Esophagus (tissue), 2 donors: ENCODE measurements around the gene LHX1. TPM values are rescaled to one million over a fixed set of nuclear protein-coding genes. Genes with fewer than 3 reads are reported as not detected.

Experiments used
- H3K27ac ChIP-seq, 2 donors: one replicate each; pipeline ENCODE4 v1.5.1; 2013; ENCODE audit warnings: low read depth in 2 of 2, mild to moderate bottlenecking in 2 of 2, inconsistent platforms in 1 of 2, low read length in 1 of 2, moderate library complexity in 1 of 2
- H3K27me3 ChIP-seq, 2 donors: one replicate each; pipeline ENCODE4 v1.6.1; 2013; ENCODE audit warnings: low read length in 2 of 2, control low read depth in 1 of 2, mild to moderate bottlenecking in 1 of 2; ENCODE audit not compliant: insufficient read depth in 2 of 2, control insufficient read depth in 1 of 2
- H3K36me3 ChIP-seq, 2 donors: one replicate each; pipeline ENCODE4 v1.6.1; 2013; ENCODE audit warnings: low read length in 1 of 2; ENCODE audit not compliant: control insufficient read depth in 2 of 2, insufficient read depth in 2 of 2
- H3K4me1 ChIP-seq, 2 donors: one replicate each; pipeline ENCODE4 v1.6.1; 2013; ENCODE audit warnings: low read length in 1 of 2; ENCODE audit not compliant: control insufficient read depth in 2 of 2, insufficient read depth in 2 of 2
- H3K4me3 ChIP-seq, 2 donors: one replicate each; pipeline ENCODE4 v1.5.1; 2013; ENCODE audit warnings: low read length in 2 of 2, mild to moderate bottlenecking in 2 of 2, low read depth in 1 of 2, moderate library complexity in 1 of 2
- H3K9me3 ChIP-seq, 2 donors: one replicate each; pipeline ENCODE4 v1.6.1; 2013; ENCODE audit warnings: mild to moderate bottlenecking in 2 of 2, low read depth in 1 of 2, low read length in 1 of 2, moderate library complexity in 1 of 2; ENCODE audit not compliant: control insufficient read depth in 2 of 2, insufficient read depth in 1 of 2
- WGBS, 2 donors: extraction: QIAGEN DNeasy Blood & Tissue Kit; methylation state at CpG; one replicate each; pipeline ENCODE4 v1.1.7; 2013; 5-methylcytosine and 5-hydroxymethylcytosine counted together
- polyA plus RNA-seq, 2 donors: library from polyadenylated mRNA; stranded (reverse); fragments of 200-250 nt; gene quantifications; one replicate each; pipeline ENCODE4 v1.2.3, GENCODE V29; 2013
- donor health status: healthy with polysubstance abuse.
- donor health status: Bipolar disorder and iron deficiency.

Gene LHX1
- polyA plus RNA-seq, 2 donors: not detected

DNA sequence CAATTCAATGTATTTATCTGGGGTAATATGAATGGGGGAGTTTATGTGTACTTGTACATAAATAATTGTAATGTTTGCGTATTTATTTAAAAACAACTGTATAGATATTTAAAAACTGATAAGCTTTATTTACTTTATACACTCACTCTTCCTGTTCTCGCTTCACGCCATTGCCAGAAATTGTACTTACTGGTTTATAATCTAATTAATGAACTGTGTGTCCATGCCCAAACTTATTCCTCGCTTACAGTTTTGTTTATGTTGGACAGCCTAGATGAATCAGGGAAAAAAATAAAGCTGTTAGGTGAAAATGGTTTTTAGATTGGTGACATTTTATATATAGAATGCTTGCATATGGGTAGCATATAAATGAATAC lies 42.3 kb downstream of the LHX1 start:
- no peak overlapping the region for H3K27ac ChIP-seq
- 79 to 83% methylated on average over 4 of the region's 4 CpGs for WGBS, 2 donors

DNA sequence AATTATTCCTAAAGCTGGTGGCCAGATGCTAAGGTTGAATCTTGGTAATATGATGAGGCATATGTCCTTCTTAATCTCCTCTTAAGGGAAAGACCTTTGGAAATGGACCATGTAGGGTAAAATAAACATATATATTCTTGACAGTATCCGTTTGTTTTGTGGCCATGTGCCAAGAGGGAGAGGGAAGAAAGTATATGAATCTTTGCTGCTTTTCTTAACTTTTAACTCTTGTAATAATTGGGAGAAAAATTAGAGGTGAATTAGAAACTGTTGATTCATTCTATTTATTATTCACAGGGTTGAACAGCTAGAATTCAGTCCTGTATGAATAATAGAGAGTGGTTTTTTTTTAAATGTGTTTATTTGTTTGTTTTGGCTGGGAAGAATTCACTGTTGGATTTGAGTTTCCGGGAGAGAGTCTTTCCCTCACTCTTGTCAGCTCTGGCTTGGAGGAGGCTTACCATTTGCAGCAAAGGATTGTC lies 43.0 kb downstream of the LHX1 start:
- H3K4me1 ChIP-seq: no peaks in the 10 kb centered on the region
- 35 to 41% methylated on average over 2 of the region's 2 CpGs for WGBS, 2 donors
- H3K27ac ChIP-seq: no peak overlapping the region

More for the DNA sequence above, 42.3 kb downstream of the LHX1 start:
- Histone ChIP-seq H3K4me3 (no peak overlapping the region), H3K9me3 (no peaks in the 10 kb centered on the region), H3K36me3 (no peaks in the 10 kb centered on the region), H3K27me3 (no peaks in the 10 kb centered on the region), H3K4me1 (no peaks in the 10 kb centered on the region)

DNA sequence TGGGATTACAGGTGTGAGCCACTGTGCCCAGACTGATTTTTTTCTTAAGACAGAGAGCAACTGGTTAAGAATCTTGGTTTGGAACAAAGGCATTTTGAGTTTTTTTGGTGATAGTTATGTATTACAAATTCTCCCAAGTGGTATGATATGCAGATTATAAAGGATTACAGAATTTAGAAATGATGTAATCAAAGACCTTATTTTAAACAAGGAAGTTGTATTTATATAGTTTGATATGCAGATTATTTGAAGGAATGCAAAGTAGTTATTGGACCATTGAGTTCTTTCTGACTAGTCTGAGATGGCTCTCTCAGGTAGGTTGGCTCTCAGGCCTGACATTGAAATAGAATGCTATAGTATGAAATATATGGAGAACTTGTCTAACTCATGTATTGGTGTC lies 46.3 kb downstream of the LHX1 start:
- Histone ChIP-seq H3K36me3 (peaks cover 3 to 5% of the 10 kb centered on the region in 2 donors), H3K4me1 (no peaks in the 10 kb centered on the region), H3K9me3 (no peaks in the 10 kb centered on the region), H3K4me3 (no peak overlapping the region), H3K27me3 (no peaks in the 10 kb centered on the region), H3K27ac (no peak overlapping the region)

More for the DNA sequence above, 43.0 kb downstream of the LHX1 start:
- H3K27me3 ChIP-seq: no peaks in the 10 kb centered on the region
- H3K4me3 ChIP-seq: no peak overlapping the region
- no peaks in the 10 kb centered on the region for H3K36me3 ChIP-seq
- H3K9me3 ChIP-seq: no peaks in the 10 kb centered on the region

DNA sequence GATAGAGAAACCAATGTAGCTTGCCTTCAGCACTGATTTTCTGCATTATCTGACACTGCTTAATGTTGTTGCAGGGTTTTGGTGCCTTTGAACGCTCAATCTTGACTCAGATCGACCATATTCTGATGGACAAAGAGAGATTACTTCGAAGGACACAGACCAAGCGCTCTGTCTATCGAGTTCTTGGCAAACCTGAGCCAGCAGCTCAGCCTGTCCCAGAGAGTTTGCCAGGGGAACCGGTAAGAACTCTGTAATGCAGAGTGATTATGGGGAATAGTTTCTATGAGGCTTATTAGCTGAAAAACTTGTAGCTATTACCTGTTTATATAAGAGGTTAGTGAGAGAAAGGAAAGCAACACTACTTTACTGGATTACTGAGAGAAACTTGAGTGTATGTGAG lies 51.9 kb downstream of the LHX1 start:
- H3K27me3 ChIP-seq: no peaks in the 10 kb centered on the region
- no peaks in the 10 kb centered on the region for H3K9me3 ChIP-seq
- peaks cover 10% of the 10 kb centered on the region in 2 donors for H3K36me3 ChIP-seq
- no peak overlapping the region for H3K27ac ChIP-seq
- no peaks in the 10 kb centered on the region for H3K4me1 ChIP-seq
- no peak overlapping the region for H3K4me3 ChIP-seq
- WGBS, 2 donors: 91% methylated on average over 6 of the region's 6 CpGs

DNA sequence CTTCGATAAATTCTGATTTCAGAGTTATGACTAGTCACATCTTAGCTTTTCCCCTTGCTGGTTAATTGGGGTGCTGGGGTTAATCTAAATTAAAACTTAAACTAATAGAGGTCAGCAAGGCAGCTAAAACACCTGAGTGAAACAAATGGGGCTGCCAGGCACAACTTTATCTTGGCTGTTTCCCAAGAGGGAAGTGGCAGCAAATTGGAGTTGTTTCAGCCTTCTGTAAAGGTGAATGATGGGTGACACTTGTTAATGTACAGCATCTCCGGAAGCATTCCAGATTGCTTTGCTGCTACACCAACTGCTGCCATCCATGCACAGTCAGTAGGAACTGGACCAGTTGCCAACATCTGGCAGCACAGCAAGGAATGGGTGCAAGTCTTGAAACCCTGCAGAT lies 55.4 kb downstream of the LHX1 start:
- Histone ChIP-seq H3K36me3 (peaks cover 9 to 13% of the 10 kb centered on the region in 2 donors), H3K27me3 (no peaks in the 10 kb centered on the region), H3K27ac (no peak overlapping the region), H3K4me1 (no peaks in the 10 kb centered on the region), H3K4me3 (no peak overlapping the region), H3K9me3 (no peaks in the 10 kb centered on the region)
- WGBS, 2 donors: 73 to 82% methylated on average over 2 of the region's 2 CpGs

DNA sequence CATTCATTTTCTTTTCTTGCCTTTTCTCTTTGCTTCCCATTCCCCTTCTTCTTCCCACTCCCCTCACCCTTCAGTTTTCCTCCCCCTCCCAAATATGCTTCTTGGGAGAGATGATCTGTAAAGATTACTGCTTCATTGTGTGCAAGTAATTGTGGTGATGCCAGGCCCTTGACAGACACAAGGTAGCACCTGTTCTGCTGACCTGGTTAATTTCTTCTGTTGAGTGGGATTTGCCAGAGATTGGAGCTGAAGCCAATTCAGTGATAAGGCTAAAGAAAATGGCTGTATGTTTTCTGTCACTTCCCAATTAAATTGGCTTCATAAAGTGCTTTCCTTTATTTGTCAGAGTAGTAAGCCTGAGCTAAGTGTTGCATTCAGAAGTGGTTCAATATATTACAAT lies 56.0 kb downstream of the LHX1 start:
- Histone ChIP-seq H3K4me1 (no peaks in the 10 kb centered on the region), H3K27ac (no peak overlapping the region), H3K27me3 (no peaks in the 10 kb centered on the region), H3K4me3 (no peak overlapping the region), H3K9me3 (no peaks in the 10 kb centered on the region), H3K36me3 (peaks cover 9 to 13% of the 10 kb centered on the region in 2 donors)

Other genes with a start within 250 kb of the LHX1 start
- 10 to 100 TPM; 17.4 to 25.7 TPM for gene AATF, start 11.5 kb downstream of the LHX1 start, polyA plus RNA-seq